Breast epithelium (tissue), 4 donors: ENCODE results near the gene PCSK7. TPM values are rescaled to one million over a fixed set of nuclear protein-coding genes. Genes with fewer than 3 reads are reported as not detected.
A peak's percentile ranks its signal among the peaks of the same experiment; 100 is the strongest.

Experiments
- DNase-seq, 2 donors: peaks; one replicate each; pipeline ENCODE4 v3.0.0-alpha.2; 2019; ENCODE audit warnings: low spot score in 2 of 2
- H3K27ac ChIP-seq, 2 donors: fragments of 200-600 bp; sonication (generic) in 1 of 2; one replicate each; pipeline ENCODE4 v1.5.1; 2016 to 2019; ENCODE audit warnings: mild to moderate bottlenecking in 1 of 2
- H3K27me3 ChIP-seq, 2 donors: fragments of 200-600 bp; sonication (generic) in 1 of 2; one replicate each; pipeline versions ENCODE4 v1.5.1 to v1.6.0; 2017 to 2019; ENCODE audit warnings: control low read depth in 1 of 2, mild to moderate bottlenecking in 1 of 2
- H3K36me3 ChIP-seq: fragments of 200-600 bp; one replicate; pipeline ENCODE4 v1.5.1; 2019
- H3K4me1 ChIP-seq, 2 donors: fragments of 200-600 bp; sonication (generic); one replicate each; pipeline ENCODE4 v1.5.1; 2016 to 2019; ENCODE audit warnings: control low read depth in 1 of 2
- H3K4me3 ChIP-seq, 3 donors: fragments of 200-600 bp; sonication (generic); 1 replicate in 2 of 3; 2 replicates in 1 of 3; pipeline ENCODE4 v1.5.1; 2016 to 2019; ENCODE audit warnings: mild to moderate bottlenecking in 3 of 3, moderate library complexity in 2 of 3
- H3K9me3 ChIP-seq, 2 donors: fragments of 200-600 bp; sonication (generic) in 1 of 2; one replicate each; pipeline ENCODE4 v1.5.1; 2016 to 2019; ENCODE audit warnings: control low read depth in 1 of 2
- POLR2A ChIP-seq: fragments of 450-650 bp; IDR thresholded peaks from one replicate; pipeline ENCODE4 v1.6.1; 2016; ENCODE audit warnings: antibody characterized with exemption, mild to moderate bottlenecking, moderate library complexity
- POLR2AphosphoS5 ChIP-seq, 3 donors: sonication (generic); formaldehyde crosslinking; IDR thresholded peaks; one replicate each; pipeline ENCODE4 v1.6.1; 2017; ENCODE audit warnings: antibody characterized with exemption in 3 of 3
- intact Hi-C: fragments of 100-400 bp; cut with DNase I; formaldehyde crosslinking; loops from one replicate; pipeline ENCODE4 v1.15.1; 2023; ENCODE audit warnings: low total_unique reads
- total RNA-seq, 3 donors: library from RNA; depleted of rRNA; stranded (reverse); fragments of >200 nt; gene quantifications; one replicate each; pipeline ENCODE4 v1.1.0, GENCODE V29; 2016
- TF ChIP-seq, protein P1 (sequence below), 3 donors: fragments of 450-650 bp; IDR thresholded peaks; one replicate each; pipeline ENCODE4 v1.5.1; 2016 to 2017; ENCODE audit warnings: antibody characterized with exemption in 3 of 3, mild to moderate bottlenecking in 3 of 3, moderate library complexity in 3 of 3

PCSK7 gene
- total RNA-seq, 3 donors from 2014 or later: 43.2 to 51.5 (median 44.2) TPM

DNA sequence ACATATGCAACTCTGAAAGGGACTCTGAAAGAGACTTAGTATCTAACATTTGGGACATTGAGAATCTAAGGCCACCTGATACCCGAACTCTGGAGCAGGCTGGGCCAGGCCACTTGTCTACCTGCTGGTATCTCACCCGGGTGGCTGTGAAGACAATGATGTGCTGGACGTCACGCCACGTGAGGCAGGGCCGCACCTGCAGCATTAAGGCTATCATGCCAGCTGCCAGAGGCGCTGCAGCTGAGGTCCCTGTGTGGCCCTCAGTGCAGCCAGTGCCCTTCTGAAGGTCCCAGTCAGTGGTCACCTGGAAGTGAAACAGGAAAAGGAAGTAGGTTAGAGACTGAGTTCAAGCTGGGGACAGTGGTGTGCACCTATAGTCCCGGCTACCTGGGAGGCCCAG, 12.4 kb downstream of the PCSK7 start:
- peak in 1 of 2 donors; percentile 38 for DNase-seq
- H3K27me3 ChIP-seq: no peaks in the 10 kb centered on the region
- H3K9me3 ChIP-seq: no peaks in the 10 kb centered on the region
- intact Hi-C loops: no loop called here
- peaks cover 15 to 33% of the 10 kb centered on the region in 2 donors for H3K4me1 ChIP-seq
- TF ChIP-seq POLR2AphosphoS5 (IDR thresholded peaks at IDR 0.05) (no peak), POLR2A (no peak)
- TF ChIP-seq, protein P1, sequence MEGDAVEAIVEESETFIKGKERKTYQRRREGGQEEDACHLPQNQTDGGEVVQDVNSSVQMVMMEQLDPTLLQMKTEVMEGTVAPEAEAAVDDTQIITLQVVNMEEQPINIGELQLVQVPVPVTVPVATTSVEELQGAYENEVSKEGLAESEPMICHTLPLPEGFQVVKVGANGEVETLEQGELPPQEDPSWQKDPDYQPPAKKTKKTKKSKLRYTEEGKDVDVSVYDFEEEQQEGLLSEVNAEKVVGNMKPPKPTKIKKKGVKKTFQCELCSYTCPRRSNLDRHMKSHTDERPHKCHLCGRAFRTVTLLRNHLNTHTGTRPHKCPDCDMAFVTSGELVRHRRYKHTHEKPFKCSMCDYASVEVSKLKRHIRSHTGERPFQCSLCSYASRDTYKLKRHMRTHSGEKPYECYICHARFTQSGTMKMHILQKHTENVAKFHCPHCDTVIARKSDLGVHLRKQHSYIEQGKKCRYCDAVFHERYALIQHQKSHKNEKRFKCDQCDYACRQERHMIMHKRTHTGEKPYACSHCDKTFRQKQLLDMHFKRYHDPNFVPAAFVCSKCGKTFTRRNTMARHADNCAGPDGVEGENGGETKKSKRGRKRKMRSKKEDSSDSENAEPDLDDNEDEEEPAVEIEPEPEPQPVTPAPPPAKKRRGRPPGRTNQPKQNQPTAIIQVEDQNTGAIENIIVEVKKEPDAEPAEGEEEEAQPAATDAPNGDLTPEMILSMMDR (IDR thresholded peaks at IDR 0.05): no peak
- H3K36me3 ChIP-seq: no peaks in the 10 kb centered on the region
- peak overlapping the region; percentile 89 to 93 for H3K27ac ChIP-seq
- no peak overlapping the region for H3K4me3 ChIP-seq

DNA sequence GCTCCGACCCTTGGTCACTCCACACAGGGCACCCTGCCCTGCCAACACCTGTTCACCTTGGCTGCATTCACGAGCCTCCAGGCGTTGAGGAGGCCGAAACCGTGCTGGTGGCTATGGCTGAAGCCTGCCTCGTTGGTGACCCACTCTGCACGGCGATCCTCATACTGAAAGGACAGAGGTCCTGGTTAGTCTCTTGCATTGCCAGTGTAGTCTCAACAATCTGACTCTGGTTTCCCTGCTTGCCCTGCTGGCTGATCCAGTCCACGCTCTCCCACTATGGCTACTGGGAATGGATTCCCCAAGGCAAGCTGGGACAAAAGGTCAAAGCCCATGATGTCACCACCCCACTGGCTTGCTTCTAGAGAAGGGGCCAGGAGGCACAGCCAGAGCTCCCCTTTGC, 12.9 kb downstream of the PCSK7 start:
- H3K4me3 ChIP-seq: peak overlapping the region in 1 of 3 donors; percentile 44
- DNase-seq: peak in 1 of 2 donors; percentile 14
- H3K27me3 ChIP-seq: no peaks in the 10 kb centered on the region
- H3K36me3 ChIP-seq: no peaks in the 10 kb centered on the region
- intact Hi-C loops: no loop called here
- peak overlapping the region; percentile 89 to 93 for H3K27ac ChIP-seq
- H3K4me1 ChIP-seq: peaks cover 15 to 33% of the 10 kb centered on the region in 2 donors
- TF ChIP-seq POLR2A (no peak), POLR2AphosphoS5 (IDR thresholded peaks at IDR 0.05) (no peak)
- TF ChIP-seq, protein P1 (IDR thresholded peaks at IDR 0.05): no peak
- H3K9me3 ChIP-seq: no peaks in the 10 kb centered on the region

- TF ChIP-seq POLR2A (no peak), POLR2AphosphoS5 (IDR thresholded peaks at IDR 0.05) (no peak)
- TF ChIP-seq, protein P1 (IDR thresholded peaks at IDR 0.05): no peak
- peak; percentile 50 to 77 for DNase-seq
- intact Hi-C loops: no loop called here
- Histone ChIP-seq H3K27ac (peak overlapping the region; percentile 89 to 93), H3K36me3 (no peaks in the 10 kb centered on the region), H3K4me1 (peaks cover 15 to 33% of the 10 kb centered on the region in 2 donors), H3K4me3 (peak overlapping the region in 2 of 3 donors; percentile 1 to 44), H3K27me3 (no peaks in the 10 kb centered on the region), H3K9me3 (no peaks in the 10 kb centered on the region)
These were observed 13.5 kb downstream of the PCSK7 start for GRCh38 chr11:117218133-117218915.

DNA sequence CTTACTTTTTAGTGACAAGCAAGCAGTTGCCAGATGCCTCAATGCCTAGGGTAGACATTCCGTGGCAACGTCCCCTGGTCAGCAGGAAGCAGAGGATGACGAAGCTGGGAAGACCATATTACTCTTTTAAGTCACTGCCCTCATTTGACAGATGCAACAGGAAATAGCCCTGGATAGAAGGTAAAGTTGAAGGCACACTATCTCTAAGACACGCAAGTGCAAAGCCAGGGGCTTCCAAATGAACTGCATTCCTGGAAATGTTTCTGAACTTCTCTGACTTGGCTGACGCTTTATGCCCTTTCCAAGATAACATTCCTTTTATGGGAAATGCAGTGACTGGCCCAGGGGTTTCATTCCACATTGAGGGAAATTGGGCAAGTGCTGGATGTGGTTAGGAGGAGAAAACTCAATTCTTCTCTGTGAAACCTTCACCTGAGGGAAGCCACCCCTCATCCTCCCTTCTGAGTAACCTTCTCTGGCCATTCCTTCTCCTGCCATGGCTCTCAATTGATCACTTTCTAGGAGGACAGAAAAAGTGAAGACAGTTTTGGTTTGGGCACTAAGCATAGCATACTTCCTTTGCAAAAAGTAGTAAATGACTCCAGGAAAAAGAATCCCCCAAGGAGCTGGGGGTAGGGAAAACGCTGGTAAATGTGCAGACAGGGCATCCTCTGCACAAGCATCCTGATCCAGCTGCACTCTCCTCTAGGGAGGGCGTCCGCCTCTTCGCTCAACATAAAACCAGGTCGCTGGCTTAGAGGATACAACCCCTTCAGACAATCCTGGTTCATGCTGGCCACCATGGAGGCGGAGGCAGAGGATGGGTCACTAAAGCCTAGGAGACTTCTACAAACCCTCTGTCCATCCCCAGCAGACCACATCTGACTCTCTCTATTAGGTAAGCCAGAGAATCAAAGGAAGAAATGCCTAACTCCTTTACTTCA, 14.5 kb downstream of the PCSK7 start:
- Histone ChIP-seq H3K4me1 (peaks cover 15 to 33% of the 10 kb centered on the region in 2 donors), H3K9me3 (no peaks in the 10 kb centered on the region), H3K36me3 (no peaks in the 10 kb centered on the region), H3K27ac (peak overlapping the region; percentile 89 to 93), H3K27me3 (no peaks in the 10 kb centered on the region), H3K4me3 (peak overlapping the region in 2 of 3 donors; percentile 1 to 44)
- DNase-seq: peak; percentile 10 to 74
- intact Hi-C loops: no loop called here
- TF ChIP-seq, protein P1 (IDR thresholded peaks at IDR 0.05): no peak
- TF ChIP-seq POLR2AphosphoS5 (IDR thresholded peaks at IDR 0.05): peak in 2 of 3 donors; percentile 22 to 55
